Ureter (tissue), 1 donor: ENCODE measurements around the gene CD79A. TPM values are rescaled to one million over a fixed set of nuclear protein-coding genes. Genes with fewer than 3 reads are reported as not detected.

ENCODE experiments used
- DNase-seq: peaks from one replicate; pipeline ENCODE4 v3.0.0-alpha.2; 2020; ENCODE audit warnings: low spot score
- total RNA-seq: library from RNA; stranded (reverse); gene quantifications from one replicate; pipeline ENCODE4 v1.2.4, GENCODE V29; 2023
- donor health status: DM: yes; HTN: yes; CAD: no.

The CD79A gene
- total RNA-seq: 3.7 TPM

- DNase-seq: no peak
Observed at GRCh38 chr19:41876847-41877832, at the start of gene CD79A. Gene CD79A, plus strand, starts transcription at chr19:41877279. Its CDS starts 26 bp downstream, at chr19:41877305.

GRCh38 chr19:41837981-41838708 is 38.9 kb upstream of the CD79A start:
- DNase-seq: no peak

GRCh38 chr19:41839211-41839610 is 37.9 kb upstream of the CD79A start:
- no peak for DNase-seq

- DNase-seq: no peak
Observed at GRCh38 chr19:41843371-41843770, 33.7 kb upstream of the CD79A start.

GRCh38 chr19:41844601-41845000 is 32.5 kb upstream of the CD79A start, which contains the start of gene LYPD4:
Gene LYPD4, minus strand, starts transcription at chr19:41844683. Its CDS starts 5,398 bp downstream, at chr19:41839285.
- no peak for DNase-seq

- DNase-seq: no peak
Observed at GRCh38 chr19:41845001-41845050, 32.3 kb upstream of the CD79A start, which contains the start of gene DMRTC2. Gene DMRTC2, plus strand, starts transcription at chr19:41845042. Its CDS starts 2,387 bp downstream, at chr19:41847429.

- DNase-seq: no peak
Observed at GRCh38 chr19:41845051-41845590, 32.0 kb upstream of the CD79A start.

- DNase-seq: no peak
Observed at GRCh38 chr19:41847351-41848105, 29.6 kb upstream of the CD79A start.

- no peak for DNase-seq
Observed at GRCh38 chr19:41848666-41849065, 28.4 kb upstream of the CD79A start.

- DNase-seq: no peak
Observed at GRCh38 chr19:41849067-41849466, 28.0 kb upstream of the CD79A start.

GRCh38 chr19:41850381-41850780 is 26.7 kb upstream of the CD79A start:
- DNase-seq: no peak

- no peak for DNase-seq
Observed at GRCh38 chr19:41851456-41851855, 25.6 kb upstream of the CD79A start.

- DNase-seq: no peak
Observed at GRCh38 chr19:41853344-41853743, 23.7 kb upstream of the CD79A start.

- DNase-seq: no peak
Observed at GRCh38 chr19:41853768-41854167, 23.3 kb upstream of the CD79A start.

GRCh38 chr19:41859213-41859617 is 17.9 kb upstream of the CD79A start:
- DNase-seq: no peak

- peak; percentile 99 for DNase-seq
Observed at GRCh38 chr19:41859618-41860418, 17.3 kb upstream of the CD79A start, which contains the start of gene RPS19. Gene RPS19, plus strand, starts transcription at chr19:41860255. Its CDS starts 520 bp downstream, at chr19:41860775.

GRCh38 chr19:41860419-41861115 is 16.5 kb upstream of the CD79A start:
- DNase-seq: no peak

- no peak for DNase-seq
Observed at GRCh38 chr19:41861116-41861768, 15.8 kb upstream of the CD79A start.

GRCh38 chr19:41861846-41862245 is 15.2 kb upstream of the CD79A start:
- DNase-seq: no peak

- no peak for DNase-seq
Observed at GRCh38 chr19:41862445-41862986, 14.6 kb upstream of the CD79A start.
